ENCODE measurements around the gene ARHGAP15.

ARHGAP15 gene

GRCh38 chr2:143685421-143686078, 556.3 kb downstream of the ARHGAP15 start:
- H3K4me3 ChIP-seq (ENCODE audit: low read depth, low read length) = no peak overlapping the region
- TF ChIP-seq CTCF (IDR thresholded peaks at IDR 0.05; ENCODE audit: borderline replicate concordance, insufficient read depth, low read depth, low read length) = no peak

DNA sequence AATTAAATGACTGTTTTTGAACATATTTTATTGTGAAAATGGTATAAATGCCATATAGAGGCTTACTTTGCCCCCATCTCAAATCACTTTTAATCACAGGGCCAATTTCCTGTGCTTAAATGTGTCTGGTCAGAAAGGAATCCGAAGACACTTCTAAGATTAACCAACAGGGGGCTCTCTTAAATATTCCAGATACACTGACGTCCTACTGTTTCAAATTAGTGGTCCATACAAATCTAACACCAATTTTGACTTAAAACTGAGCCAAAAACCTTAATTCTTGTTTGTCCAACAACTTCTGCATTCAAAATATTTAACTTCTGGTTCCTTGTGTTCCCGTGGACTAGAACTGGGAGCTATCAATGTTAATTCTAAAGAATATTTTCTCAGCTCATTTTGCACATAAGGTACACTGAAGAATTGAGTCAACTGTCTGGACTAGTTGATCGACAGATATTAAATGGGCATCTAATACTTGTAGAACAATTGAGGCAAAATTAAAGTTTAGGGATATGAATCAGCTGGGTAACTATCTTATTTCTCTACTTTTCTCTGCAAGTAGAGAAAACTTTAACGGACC, 557.5 kb downstream of the ARHGAP15 start:
- peak; percentile 35; the same call in 1 of the 2 replicates for TF ChIP-seq CTCF (IDR thresholded peaks at IDR 0.05; ENCODE audit: borderline replicate concordance, insufficient read depth, low read depth, low read length)
- H3K4me3 ChIP-seq (ENCODE audit: low read depth, low read length) = no peak overlapping the region

GRCh38 chr2:143688248-143688647, 559.0 kb downstream of the ARHGAP15 start:
- TF ChIP-seq CTCF (IDR thresholded peaks at IDR 0.05; ENCODE audit: borderline replicate concordance, insufficient read depth, low read depth, low read length) = no peak
- H3K4me3 ChIP-seq (ENCODE audit: low read depth, low read length) = no peak overlapping the region

DNA sequence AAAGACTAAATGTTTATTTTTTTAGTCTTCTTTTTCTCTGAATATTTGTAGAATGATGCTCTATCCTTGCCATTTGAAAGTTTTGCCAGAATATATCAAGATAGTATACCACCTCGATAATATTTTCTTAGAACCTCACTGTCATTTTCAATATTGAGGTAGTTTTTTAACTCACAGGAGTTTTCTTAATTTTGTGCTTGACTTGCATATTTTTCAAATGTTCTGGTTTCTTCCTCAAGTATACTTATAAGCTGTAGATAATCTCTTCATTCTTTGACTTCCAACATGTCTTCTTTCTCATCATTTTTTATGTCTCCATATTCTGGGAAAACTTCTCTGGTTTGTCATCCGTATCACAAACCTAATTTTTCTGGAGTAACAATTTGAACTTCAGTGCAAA, 559.6 kb downstream of the ARHGAP15 start:
- TF ChIP-seq CTCF (IDR thresholded peaks at IDR 0.05; ENCODE audit: borderline replicate concordance, insufficient read depth, low read depth, low read length) = no peak
- H3K4me3 ChIP-seq (ENCODE audit: low read depth, low read length) = no peak overlapping the region

DNA sequence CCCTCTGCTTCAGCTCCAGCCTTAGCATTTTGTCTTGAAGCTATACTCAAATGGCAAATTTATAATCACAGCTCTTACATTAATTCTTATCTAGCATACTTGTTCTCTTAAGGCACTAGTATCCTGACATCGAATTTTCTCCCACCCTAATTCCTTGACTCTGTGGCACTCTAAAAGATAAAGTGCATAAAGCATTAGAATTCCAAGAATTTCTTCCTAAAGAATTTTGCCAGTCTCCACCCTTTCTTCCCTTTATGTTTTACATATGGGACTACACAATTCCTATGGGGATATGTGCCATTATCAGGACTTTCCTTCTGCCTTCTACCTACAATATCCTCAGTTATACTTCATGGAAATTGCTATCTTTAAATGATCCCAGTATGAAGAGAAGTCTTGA, 560.3 kb downstream of the ARHGAP15 start:
- TF ChIP-seq CTCF (IDR thresholded peaks at IDR 0.05; ENCODE audit: borderline replicate concordance, insufficient read depth, low read depth, low read length) = no peak
- H3K4me3 ChIP-seq (ENCODE audit: low read depth, low read length) = no peak overlapping the region

- no peak overlapping the region for H3K4me3 ChIP-seq (ENCODE audit: low read depth, low read length)
- no peak for TF ChIP-seq CTCF (IDR thresholded peaks at IDR 0.05; ENCODE audit: borderline replicate concordance, insufficient read depth, low read depth, low read length)
Measured at GRCh38 chr2:143690235-143690634, 561.0 kb downstream of the ARHGAP15 start.

DNA sequence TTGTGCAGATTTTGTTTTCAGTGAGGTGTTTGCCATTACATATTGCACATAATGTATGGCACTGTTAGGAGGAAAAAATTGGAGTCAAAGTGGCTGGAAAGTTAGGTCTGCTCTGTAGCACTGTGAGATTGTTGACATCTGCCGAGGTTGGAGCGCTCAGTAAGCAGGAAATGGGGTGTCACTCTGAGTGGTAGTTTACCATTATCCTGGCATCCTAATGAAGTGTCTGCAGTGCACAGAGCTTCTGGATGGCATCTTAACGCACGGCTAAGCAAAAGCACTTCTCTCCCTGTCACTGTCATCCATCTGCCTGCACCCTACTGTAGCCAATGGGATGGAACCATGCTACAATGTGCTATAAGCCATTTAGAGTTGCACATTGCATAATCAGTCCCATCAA, 561.9 kb downstream of the ARHGAP15 start:
- TF ChIP-seq CTCF (IDR thresholded peaks at IDR 0.05; ENCODE audit: borderline replicate concordance, insufficient read depth, low read depth, low read length) = no peak
- H3K4me3 ChIP-seq (ENCODE audit: low read depth, low read length) = no peak overlapping the region

Measured in GM12875 (cell line).